Measurements from ENCODE around the gene C16orf90.

C16orf90 gene, protein sequence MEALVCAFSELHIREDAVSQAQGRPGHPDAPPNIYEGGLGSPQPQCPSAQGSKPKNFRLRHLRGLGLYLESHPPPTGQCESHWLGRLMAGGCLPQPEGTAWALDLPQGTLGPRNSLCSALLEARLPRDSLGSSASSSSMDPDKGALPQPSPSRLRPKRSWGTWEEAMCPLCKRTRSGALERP

DNA sequence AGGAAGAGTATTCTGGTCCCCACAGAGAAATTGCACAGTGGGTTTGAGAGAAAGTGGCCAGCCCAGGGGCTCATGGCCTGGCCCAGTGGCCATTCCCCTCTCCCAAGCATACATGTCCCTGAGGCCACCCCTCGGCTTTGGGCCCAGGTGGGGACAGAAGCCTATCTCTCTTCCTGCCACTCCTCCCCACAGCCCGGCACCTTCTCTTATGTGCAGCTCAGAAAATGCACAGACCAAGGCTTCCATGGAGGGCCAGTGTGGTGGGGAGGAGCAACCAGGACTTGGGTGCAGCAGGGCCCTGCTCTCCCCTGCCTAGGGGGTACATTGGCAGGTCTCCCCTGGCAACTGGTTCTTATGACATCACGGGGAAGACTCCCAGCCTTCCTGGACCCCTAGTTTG is at the start of gene C16orf90:
C16orf90 (minus strand) TSS at position 314 of the 400 bp plus-strand sequence; CDS start at position 246, 68 bp downstream.
- ATAC-seq (ENCODE audit: insufficient read depth, low read depth) = no peak
- H3K79me2 ChIP-seq (ENCODE audit: insufficient read depth, low read length) = no peaks in the 10 kb centered on the region
- H3K4me2 ChIP-seq (ENCODE audit: insufficient read depth, low read length) = no peak within 1 kb of the TSS
- H3K4me3 ChIP-seq (ENCODE audit: low read depth in 1 of 2, low read length in 2 of 2) = no peak within 1 kb of the TSS
- no peaks in the 10 kb centered on the region for H3K36me3 ChIP-seq (ENCODE audit: insufficient read depth, low read length)
- no peaks in the 10 kb centered on the region; the same call in 1 of the 2 replicates for H3K4me1 ChIP-seq (ENCODE audit: insufficient read depth, low read length)
- H3K9me3 ChIP-seq (ENCODE audit: insufficient read depth, low read length, severe bottlenecking) = no peaks in the 10 kb centered on the region
- TF ChIP-seq, protein P1, sequence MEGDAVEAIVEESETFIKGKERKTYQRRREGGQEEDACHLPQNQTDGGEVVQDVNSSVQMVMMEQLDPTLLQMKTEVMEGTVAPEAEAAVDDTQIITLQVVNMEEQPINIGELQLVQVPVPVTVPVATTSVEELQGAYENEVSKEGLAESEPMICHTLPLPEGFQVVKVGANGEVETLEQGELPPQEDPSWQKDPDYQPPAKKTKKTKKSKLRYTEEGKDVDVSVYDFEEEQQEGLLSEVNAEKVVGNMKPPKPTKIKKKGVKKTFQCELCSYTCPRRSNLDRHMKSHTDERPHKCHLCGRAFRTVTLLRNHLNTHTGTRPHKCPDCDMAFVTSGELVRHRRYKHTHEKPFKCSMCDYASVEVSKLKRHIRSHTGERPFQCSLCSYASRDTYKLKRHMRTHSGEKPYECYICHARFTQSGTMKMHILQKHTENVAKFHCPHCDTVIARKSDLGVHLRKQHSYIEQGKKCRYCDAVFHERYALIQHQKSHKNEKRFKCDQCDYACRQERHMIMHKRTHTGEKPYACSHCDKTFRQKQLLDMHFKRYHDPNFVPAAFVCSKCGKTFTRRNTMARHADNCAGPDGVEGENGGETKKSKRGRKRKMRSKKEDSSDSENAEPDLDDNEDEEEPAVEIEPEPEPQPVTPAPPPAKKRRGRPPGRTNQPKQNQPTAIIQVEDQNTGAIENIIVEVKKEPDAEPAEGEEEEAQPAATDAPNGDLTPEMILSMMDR (IDR thresholded peaks at IDR 0.05; ENCODE audit: borderline replicate concordance, extremely low read depth, low read length, poor library complexity, severe bottlenecking) = no peak
- no peak for TF ChIP-seq EZH2 (IDR thresholded peaks at IDR 0.05; ENCODE audit: borderline replicate concordance, low read depth, low read length, severe bottlenecking)
- DNase-seq = no peak
- no peaks in the 10 kb centered on the region for H3K27me3 ChIP-seq (ENCODE audit: insufficient read depth, low read length, poor library complexity)
- H4K20me1 ChIP-seq (ENCODE audit: insufficient read depth, low read length) = 0 out of 2 replicates have a peak, but pooled peaks cover 8% of the 10 kb centered on the region
- no peak within 1 kb of the TSS for H2AFZ ChIP-seq (ENCODE audit: low read depth, low read length)
- H3K9ac ChIP-seq (ENCODE audit: low read depth, low read length) = no peak within 1 kb of the TSS
- no peak within 1 kb of the TSS for H3K27ac ChIP-seq (ENCODE audit: low read length)

DNA sequence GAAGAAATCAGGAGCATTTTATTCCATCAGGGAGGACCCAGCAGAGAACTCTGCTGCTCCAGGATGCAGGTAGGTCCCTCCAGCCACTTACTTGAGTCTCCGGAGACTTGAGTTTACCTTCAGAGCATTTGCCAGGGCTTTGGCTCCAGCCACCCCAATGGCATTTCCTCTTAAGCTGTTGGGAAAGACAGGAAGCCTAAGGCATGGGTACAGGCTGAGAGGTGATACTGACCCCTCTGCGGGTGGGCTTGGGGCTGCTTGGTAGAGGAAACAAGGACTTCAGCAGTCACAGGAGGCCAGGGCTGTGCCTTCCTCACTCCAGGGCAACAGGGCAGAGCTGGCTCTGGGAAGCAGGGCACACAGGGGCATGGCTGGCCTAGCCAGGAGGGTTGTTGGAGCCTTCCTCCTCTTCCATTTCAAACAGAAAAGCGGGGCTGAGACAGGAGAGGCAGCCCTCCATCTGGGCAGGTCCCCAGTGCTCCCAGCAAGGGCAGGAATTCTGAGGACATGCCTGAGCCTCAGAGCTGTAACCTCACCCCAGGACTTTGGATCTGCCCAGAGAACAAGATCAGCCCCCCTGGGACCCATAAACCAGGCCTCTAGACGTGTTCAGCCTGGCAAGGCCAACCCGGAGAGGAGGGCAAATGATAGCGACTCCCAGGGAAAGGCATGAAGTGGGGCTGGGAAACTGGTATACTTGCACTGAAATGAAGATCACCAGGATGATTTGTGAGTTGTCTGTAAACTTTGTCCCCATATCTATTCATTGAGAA is 47.5 kb upstream of the C16orf90 start:
- TF ChIP-seq, protein P1 (IDR thresholded peaks at IDR 0.05; ENCODE audit: borderline replicate concordance, extremely low read depth, low read length, poor library complexity, severe bottlenecking) = no peak
- no peak for TF ChIP-seq EZH2 (IDR thresholded peaks at IDR 0.05; ENCODE audit: borderline replicate concordance, low read depth, low read length, severe bottlenecking)
- Histone ChIP-seq H3K4me1 (ENCODE audit: insufficient read depth, low read length) (no peaks in the 10 kb centered on the region), H3K4me3 (ENCODE audit: low read depth in 1 of 2, low read length in 2 of 2) (no peak overlapping the region), H3K4me2 (ENCODE audit: insufficient read depth, low read length) (no peak overlapping the region), H4K20me1 (ENCODE audit: insufficient read depth, low read length) (no peaks in the 10 kb centered on the region), H3K27me3 (ENCODE audit: insufficient read depth, low read length, poor library complexity) (no peaks in the 10 kb centered on the region), H3K27ac (ENCODE audit: low read length) (no peak overlapping the region), H3K79me2 (ENCODE audit: insufficient read depth, low read length) (no peaks in the 10 kb centered on the region), H2AFZ (ENCODE audit: low read depth, low read length) (no peak overlapping the region), H3K9me3 (ENCODE audit: insufficient read depth, low read length, severe bottlenecking) (no peaks in the 10 kb centered on the region), H3K36me3 (ENCODE audit: insufficient read depth, low read length) (peaks cover 22% of the 10 kb centered on the region), H3K9ac (ENCODE audit: low read depth, low read length) (no peak overlapping the region)
- ATAC-seq (ENCODE audit: insufficient read depth, low read depth) (no peak), DNase-seq (no peak)

- TF ChIP-seq EZH2 (IDR thresholded peaks at IDR 0.05; ENCODE audit: borderline replicate concordance, low read depth, low read length, severe bottlenecking) = no peak
- TF ChIP-seq, protein P1 (IDR thresholded peaks at IDR 0.05; ENCODE audit: borderline replicate concordance, extremely low read depth, low read length, poor library complexity, severe bottlenecking) = no peak
- H3K9ac ChIP-seq (ENCODE audit: low read depth, low read length) = no peak overlapping the region
- H3K4me3 ChIP-seq (ENCODE audit: low read depth in 1 of 2, low read length in 2 of 2) = no peak overlapping the region
- H4K20me1 ChIP-seq (ENCODE audit: insufficient read depth, low read length) = no peaks in the 10 kb centered on the region
- H3K9me3 ChIP-seq (ENCODE audit: insufficient read depth, low read length, severe bottlenecking) = no peaks in the 10 kb centered on the region
- no peak overlapping the region for H2AFZ ChIP-seq (ENCODE audit: low read depth, low read length)
- H3K79me2 ChIP-seq (ENCODE audit: insufficient read depth, low read length) = no peaks in the 10 kb centered on the region
- no peaks in the 10 kb centered on the region for H3K4me1 ChIP-seq (ENCODE audit: insufficient read depth, low read length)
- no peak overlapping the region for H3K4me2 ChIP-seq (ENCODE audit: insufficient read depth, low read length)
- H3K27ac ChIP-seq (ENCODE audit: low read length) = no peak overlapping the region
- DNase-seq = no peak
- H3K27me3 ChIP-seq (ENCODE audit: insufficient read depth, low read length, poor library complexity) = no peaks in the 10 kb centered on the region
- no peak for ATAC-seq (ENCODE audit: insufficient read depth, low read depth)
- H3K36me3 ChIP-seq (ENCODE audit: insufficient read depth, low read length) = peaks cover 22% of the 10 kb centered on the region
These were observed 46.4 kb upstream of the C16orf90 start for GRCh38 chr16:3541527-3542155.
